Activated CD8-positive, alpha-beta memory T cell treated with anti-CD3 and anti-CD28 coated beads for 4 hours (primary cell): ENCODE results near the gene CDC5L.
A peak's percentile ranks its signal among the peaks of the same experiment; 100 is the strongest.

Experiments
- DNase-seq, 2 donors: peaks; one replicate each; pipeline ENCODE4 v3.0.0-alpha.2; 2020; ENCODE audit warnings: low read depth in 2 of 2

CDC5L gene

DNA sequence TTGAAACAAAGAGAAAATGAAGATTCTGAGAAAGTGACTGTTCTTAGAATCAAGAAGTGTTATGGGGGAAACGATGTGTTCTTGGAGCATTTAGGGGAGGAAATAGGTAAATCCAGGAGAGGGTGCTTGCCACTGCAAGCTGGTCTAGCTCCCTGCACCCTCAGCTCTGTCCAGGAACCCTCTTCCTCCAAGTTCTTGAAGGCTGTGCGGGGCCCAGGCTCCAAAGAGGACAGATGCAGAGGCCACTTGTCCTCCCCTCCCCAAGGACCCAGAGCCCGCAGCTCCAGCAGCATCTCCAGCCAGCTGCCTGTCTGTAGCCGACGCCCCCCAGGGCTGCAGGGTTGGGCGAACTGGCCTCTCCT lies 87.9 kb downstream of the CDC5L start:
- no peak for DNase-seq

DNA sequence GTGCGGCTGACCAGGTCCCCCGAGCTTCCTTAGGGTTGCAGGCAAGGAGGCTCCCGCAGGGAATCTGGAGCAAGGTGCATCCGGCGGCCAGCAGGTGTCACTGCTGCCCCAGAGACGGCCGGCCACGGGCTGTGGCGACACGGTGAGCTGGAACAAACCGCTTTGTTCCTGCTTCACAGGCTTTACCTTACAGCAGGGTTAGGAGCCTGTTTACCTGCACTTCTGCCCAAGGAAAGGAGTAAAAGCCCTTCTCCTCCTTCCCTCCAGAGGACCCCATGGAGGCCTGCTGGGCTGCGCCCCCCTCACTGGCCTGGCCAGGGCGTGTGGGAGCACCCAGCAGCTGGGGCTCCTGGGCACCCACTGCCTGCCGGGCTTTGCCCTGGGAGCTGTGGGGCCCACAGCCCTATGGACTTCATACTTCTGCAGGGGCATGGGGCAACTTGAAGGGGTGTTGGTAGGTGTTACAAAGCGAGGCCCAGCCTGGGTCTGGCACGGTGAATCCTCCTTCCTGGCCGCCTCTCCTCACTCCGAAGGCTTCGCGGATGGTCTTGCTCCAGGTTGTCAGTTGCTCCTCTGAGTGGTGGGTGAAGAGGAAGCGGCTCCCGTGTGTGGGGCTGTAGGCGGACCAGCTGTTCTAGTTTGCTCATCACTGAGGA lies 88.4 kb downstream of the CDC5L start:
- DNase-seq, result peak; percentile 15 to 19

DNA sequence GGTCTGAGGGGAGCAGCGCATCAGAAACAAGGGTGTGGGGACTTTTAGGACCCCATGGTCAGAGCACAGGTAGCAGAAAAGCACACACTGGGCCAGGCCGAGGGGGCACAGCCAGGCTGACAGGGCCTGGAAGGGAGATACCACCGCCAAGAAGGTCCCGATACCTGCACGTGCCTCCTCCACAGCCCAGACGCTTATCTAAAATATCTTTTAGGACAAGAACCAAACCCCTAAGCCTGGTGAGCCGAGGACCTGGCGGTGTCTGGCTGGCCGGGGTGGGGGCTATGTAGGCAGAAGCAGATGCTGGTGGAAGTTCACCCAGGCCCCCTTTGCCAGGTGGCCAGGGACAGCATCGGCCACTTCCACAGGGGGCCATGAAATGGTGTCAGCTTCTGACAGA lies 89.3 kb downstream of the CDC5L start:
- no peak for DNase-seq

DNA sequence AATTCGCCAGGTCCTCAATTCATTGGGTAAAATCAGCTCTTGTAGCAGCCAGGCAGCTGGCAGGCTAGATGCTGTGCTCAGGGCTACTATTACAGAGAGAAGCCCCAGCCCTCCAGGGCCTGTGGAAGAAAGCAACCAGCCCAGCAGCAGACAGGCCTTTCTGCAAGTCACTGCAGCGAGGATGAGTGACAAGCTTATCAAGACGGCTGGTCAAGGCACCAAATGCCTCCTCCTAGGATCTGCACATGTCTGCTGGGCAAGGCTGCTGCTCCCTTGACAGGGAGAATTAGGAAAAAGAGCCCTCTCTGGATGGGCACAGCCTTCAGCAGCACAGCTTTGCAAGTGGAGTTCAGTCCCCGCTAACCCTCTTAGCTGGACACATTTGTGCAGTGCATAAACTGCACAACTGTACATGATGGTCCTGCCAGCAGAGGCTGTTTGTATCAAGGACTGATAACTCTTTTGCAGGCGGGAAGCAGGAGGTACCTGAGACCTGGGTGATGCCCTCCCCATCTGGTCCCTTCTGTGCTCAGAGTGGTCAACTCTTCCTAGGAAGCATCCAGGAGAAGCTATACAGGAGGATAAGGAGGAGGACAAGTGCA lies 89.9 kb downstream of the CDC5L start:
- DNase-seq, result no peak

DNA sequence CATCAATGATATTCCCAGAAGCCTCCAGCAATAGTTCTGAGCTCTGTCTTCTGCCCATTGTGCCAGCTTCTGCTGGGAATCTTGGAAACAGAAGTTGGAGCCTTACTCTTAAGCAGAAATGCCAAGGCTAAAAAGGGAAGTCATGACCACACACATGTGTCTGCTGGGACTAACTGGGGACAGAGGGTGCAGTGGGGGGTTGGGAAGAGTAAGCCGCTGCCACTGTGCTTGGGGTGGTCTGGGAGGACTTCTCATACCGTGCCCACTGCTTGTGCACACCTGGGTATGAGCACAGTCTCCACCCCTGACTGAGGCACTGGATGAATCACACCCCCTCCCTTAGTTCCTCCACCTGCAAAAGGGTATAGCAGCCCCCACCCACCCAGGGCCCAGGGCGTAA lies 90.7 kb downstream of the CDC5L start:
- DNase-seq, result no peak

DNA sequence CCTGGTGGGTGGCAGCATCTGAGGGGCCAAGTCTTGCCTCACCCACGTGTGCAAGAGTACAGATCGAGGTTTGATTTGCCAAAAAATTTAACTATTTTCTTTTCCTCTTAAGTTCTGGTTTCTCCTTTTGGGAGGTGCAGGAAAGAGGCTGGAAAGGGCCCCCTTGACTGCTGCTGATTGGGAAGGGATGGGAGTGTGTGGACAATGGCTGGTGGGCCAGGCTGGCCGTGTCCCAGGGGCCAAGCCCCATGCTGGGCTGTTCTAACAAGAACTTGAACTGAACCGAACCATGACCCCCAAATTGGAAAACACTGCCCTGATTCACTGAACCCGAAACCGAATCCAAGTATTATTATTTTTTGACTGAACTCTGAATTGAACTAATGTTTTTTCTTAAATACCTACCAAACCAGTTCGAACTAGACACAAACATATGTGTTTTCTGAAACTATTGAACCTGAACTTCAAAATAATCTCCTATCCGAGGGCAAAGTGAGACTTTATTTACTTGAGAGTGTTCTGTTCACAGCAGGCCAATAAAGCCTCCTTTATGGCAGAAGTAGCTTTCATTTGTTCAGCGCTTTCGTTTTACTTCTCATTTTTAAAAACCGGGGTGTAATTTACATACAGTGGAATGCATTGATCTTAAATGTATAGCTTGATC lies 91.2 kb downstream of the CDC5L start:
- no peak for DNase-seq

DNA sequence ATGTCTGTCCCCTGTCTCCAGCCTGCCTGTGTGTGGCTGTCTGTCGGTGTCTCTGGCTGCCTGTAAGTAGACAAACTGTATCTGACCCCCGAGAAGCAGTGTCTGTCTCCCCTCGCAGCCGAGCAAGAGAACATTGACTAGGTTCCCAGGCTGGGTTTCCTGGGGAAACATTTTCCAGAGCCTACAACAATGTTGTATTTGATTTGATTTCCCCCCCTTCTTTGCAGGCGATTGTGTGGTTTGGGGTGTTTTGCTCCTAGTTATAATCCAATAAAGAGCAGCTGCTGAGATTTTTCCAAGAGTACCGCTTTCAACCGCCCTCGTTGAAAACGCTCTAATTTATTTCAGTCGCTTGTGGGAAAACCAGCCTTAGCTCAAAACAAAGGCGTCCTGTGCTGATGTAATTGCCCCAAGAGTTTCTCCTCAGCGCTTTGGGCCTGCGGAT lies 92.6 kb downstream of the CDC5L start:
- no peak for DNase-seq

DNA sequence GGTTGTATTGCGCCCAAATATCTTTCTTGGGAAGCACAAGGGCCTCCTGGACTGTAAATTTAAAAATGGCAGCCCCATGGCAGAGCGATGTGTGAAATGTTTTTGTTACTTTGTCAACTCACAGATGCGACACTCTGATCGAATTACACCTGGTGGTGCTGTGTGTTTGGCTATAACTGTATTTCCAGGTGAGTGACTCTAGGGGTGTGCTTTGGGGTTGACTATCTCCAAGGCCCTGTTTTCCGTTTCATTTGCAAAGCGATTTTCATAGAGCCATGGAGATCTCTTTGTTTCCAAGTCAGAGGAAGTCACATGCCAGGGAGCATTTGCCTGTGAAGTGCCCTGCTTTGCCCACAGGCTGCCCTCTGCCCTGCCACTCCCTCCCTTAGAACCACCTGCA lies 93.5 kb downstream of the CDC5L start:
- DNase-seq, result no peak

DNA sequence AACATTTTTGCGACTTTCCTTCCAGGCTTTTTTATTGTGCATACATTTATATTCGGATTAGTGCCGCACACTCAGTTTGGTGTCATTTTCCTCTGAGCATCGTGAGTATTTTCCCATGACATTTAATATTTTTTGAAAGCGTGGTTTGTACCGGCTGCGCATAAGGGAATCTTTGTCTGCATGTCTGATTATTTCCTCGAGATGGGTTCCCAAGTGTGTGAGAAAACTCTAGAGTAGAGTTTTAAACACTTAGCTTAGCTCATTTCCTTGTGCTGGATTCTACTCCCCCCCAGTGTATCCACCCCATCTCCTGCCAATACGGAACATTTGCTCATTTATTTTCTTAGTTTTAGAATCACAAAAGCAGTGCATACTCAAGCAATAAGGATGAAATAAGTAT lies 94.3 kb downstream of the CDC5L start:
- no peak for DNase-seq

DNA sequence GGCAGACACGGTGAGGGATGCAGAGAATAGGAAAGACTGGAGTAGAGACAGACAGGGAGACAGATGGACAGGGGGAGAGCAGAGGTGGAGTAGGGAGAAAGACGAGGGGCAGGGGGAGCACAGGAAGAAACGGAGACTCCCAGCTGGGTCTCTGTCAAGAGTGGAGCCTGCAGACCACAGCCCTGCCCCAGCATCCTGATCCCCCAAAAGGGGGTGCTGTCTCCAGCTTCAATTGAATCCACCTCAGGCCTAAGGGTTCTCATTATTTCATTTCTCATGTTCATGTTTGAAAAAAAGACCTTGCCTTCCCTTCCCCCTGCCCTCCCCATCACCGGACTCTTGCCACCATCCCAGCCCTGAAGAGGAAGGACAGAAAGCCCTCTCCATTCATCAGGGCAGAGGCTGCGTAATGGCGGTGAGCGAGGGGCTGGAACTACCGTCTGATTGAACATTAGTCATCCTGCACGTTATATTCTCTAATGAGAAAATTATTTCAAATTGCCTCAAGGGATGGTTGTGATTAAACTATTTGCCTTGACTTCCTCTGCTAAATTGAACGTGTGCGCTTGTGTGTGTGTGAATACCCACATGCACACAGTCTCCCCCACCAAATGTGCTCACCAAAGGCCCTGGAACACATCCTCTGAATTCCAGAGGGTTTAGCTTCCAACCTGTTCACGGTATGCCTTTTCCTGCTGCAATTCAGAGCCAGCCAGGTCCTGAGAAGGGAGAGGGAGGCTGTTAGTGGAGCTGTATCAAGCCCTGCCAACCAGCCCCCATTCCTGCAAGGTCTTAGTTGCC lies 98.3 kb downstream of the CDC5L start:
- no peak for DNase-seq

DNA sequence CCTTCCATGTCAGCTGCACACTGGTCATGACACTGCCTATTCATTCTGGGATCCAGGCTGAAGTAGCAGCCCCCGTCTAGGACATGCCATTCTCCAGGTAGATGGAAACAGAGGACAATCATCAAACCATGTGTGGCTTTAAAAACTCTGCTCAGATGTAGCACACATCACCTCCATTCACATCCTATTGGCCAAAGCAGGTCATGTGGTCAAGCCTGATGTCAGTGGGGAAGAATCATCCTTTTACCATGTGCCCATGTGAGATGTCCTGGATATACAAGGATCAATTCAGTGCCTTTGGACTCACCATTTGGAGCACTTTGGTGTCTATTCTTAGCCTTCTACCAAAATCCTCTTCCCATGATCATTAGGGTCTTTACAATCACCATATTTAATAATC lies 99.5 kb downstream of the CDC5L start:
- DNase-seq, result no peak

DNA sequence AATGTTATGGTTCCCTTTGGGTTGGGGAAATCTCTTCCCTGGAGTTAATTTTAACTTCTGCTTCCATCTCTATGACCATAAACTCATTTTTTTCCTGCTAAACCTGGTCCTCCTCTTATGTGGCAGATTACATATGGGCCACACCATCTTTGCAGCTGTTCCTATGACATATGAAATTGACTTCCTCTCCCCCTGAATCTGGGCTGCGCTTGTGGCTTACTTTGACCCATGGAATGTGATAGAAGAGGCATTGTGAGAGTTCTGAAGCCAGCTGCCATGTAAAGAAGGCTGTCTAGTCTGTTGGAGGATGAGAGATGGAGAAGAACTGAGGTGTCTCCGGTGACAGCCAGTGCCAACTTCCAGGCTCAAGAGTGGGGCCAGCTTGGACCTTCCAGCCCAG lies 100.1 kb downstream of the CDC5L start:
- no peak for DNase-seq

DNA sequence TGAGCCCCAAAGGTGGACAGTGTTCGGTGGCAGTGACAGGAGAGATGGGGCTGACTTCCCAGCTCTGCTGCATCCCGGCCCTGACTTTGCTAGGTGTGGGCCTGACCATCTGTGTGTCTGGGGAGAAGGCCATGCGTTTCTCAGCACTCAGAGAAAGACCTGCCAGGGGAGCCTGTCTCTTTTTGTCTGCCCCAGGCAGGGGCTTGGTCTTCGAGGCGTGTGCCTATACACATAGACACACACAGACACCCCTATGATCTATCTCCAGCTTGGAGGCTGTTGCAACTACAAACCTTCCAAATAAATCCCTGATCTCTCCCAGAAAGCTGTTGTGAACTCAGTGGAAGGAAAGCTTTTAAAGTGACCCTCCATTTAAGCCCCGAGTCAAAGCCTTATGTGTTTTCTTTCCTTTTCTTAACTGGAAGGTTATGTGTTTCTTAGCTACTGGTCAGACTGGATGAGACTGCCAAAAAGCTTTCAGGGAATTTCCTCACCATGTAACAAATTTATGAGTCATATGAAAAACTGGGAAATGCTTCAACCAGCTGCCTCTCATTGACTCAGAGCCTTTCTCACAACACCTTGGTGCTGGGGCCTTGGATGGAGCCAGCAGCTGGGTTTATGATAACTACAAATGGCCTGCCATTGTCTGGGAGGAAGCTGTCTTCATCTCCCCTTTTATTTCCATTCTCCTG lies 102.6 kb downstream of the CDC5L start:
- no peak for DNase-seq

DNA sequence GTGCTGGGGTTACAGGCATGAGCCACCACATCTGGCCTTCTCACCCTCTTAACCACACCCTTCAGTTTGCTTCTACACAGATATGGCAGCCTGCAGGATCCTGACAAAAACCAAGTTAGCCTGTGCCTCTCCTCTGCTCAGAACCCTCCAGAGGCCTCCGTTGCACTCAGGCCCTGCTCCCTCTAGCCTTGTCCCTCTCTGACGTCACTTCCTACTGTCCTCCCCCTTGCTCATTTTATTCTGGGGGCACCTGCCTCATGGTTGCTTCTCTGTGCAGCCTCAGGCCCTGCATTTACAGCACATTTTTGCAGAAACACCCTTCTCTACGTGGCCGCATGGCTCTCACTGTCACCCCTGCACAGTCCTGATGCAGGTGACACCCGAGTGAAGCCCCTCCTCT lies 105.6 kb downstream of the CDC5L start:
- DNase-seq, result no peak

DNA sequence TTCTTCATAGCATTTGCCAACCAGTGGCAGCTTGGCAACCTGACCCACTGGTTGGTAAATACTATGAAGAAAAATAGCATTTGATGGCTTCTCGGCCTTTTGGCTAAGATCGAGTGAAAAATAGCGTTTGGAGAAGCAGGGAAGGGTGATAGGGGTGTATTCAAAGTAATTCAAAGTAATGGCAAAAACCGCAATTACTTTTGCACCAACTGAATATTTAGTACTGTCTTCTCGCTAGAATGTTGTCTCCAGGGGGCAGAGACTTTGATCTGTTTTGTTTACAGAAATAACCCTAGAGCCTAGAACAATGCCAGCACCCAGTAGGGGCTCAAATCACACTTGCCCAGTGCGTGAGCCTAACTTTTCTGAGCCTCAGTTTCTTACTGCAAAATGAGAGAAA lies 106.1 kb downstream of the CDC5L start:
- no peak for DNase-seq

DNA sequence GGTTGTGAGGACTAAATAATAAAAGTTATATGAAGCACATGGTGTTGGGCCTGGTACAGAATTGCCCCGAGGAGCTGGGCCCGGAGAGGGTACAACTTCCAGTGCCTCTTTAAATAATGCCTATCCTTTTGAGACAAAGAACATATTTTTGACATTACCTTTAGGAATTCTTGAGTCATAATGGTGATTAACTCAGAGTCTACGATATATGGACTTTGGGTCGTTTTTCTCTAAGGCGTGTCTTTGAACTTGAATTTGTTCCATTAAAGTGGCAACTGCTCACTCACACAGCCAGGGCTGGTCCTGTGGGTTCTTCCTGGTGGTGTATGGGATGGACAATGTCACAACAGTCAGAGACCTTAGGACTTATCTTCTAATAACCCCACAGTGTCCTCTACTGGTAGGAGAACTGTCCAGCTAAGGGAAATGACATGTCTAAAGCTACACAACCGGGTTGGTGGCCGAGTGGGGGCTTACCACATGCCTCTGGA lies 106.5 kb downstream of the CDC5L start:
- no peak for DNase-seq

DNA sequence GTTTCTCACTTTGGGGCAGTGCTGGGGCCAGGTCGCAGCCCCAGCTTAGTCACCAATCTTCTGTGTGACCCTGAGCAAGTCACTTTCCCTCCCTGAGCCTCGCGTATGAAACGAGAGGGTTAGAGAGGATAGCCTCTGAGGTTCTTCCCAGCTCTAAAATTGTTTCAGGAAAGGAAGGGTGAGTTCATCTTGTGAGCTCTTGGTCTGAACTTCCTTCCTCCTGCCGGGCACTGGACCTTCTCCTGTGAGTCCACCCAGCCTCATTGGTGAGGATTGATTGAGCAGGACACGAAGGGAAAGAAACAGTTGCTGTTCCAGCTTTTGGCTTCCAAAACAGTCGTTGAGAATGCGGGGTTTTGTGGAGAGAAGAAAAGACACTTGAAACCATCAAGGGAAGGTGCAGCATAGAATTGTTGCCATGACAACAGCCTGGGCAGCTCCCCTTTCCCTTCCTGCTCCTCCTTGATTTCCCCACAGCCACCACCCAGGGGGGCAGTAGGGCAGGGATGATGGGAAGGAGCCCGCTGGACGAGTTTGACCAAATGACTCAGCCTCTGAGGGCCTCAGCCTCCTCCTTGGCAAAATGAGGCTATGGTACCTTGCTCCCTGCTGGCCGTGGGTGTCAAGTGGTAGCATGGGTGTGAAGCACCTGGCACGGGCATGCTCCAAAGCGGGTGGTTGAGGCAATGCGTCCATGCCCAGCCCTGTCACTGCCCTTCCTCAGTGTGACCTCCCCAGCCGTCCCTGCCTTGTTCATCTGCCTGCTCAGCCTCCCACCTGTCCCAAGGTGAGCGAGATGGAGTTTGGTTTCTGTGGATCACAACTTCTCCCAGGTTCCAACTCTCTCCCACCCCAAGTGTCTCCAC lies 107.8 kb downstream of the CDC5L start:
- no peak for DNase-seq

DNA sequence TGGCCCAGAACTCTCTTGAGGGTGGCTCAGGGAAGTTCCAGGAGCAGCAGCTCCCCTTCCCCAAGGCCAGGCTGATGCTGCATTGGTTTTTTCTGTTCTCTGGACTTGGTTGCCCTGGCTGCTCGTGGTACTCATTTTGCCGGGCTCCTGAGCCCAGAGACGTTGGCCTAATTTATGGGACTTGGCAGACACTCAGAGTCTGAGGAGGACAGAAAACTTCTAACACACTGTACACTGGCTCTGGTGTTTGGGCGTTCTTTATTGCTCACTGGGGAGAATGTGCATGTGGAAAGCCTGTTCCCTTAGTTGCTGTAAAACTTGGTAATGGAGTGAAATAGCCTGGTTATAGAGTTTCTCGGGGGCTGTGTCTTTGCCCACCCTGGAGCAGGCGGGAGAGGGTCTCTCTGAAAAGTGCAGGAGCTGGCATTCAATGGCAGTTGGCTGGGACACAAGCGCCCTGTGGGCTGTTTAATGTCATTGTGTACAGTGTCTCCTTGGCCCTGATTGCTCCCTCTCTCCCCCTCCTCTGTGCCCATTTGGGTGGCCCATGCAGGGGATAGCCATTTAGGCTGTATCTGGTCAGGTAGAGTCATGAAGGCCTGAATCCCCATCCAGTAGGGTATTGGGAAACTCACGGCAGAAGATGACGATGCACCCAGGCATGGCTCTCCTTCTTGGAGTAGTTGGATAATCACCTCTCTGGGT lies 109.3 kb downstream of the CDC5L start:
- DNase-seq, result no peak

DNA sequence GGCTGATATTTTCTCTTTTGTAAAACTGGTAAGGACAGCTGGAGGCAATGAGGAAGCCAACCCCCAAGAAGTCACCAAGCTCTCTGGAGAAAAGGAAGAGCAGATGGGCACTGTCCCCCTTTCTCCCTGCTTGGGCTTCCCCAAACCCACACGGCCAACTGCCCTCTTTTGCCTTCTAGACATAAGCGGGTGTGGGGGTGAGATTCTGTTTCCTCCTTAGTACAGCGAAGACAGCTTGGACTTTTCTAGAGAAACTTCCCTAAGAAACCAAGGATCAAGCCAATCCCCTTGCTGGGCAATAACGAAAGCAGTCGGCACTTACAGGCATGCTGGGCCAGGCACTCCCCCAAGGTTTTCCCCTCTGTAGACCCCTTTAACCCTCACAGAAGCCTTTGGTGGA lies 110.3 kb downstream of the CDC5L start:
- no peak for DNase-seq

DNA sequence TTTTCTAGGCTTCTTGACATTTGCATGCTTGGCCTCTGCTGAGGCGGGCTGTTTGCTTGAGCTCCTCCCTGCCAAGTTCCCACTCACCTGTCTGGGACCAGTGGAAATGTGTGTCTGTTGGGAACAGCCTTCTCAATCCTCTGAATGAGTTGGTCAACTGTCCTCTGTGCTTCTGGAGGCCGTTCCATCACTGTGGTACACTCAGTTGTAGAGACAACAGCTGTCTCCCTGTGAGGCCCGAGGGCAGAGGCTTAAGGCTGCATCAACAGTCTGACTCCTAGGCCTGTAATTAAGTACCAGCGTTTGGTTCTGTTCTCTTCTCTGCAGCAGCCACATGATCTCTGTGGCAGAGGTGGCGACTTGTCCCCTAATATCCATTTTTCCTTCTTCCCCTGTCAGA lies 110.9 kb downstream of the CDC5L start:
- no peak for DNase-seq
